GM04503 (cell line): ENCODE data around the gene ALOX15.
"Not testable (repeated sequence)": the region's sequence is repeated elsewhere in the genome, so short reads cannot be mapped to it uniquely, and the experiment has no call there.

Experiments
- DNase-seq: peaks from one replicate; pipeline ENCODE4 v3.0.0-alpha.2; 2012; ENCODE audit warnings: low read depth

Gene ALOX15

DNA sequence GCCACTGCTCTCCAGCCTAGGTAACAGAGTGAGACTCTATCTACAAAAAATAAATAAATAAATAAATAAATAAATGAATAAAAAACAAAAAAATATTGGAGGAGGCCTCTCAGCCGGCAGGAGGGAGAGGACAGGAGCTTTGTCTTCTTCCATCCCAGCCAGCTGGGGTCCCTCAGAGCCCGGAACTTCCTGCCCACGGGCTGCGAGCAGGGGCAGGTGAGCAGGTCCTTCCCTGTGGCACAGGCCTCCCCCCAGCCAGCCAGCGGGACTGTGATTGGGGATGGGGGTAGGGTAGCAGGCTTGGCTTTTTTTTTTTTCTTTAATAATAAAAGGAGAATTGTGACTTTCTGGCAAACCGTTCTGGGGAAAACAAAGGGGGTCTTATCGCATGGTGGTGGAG lies 47.1 kb downstream of the ALOX15 start:
- no peak for DNase-seq

DNA sequence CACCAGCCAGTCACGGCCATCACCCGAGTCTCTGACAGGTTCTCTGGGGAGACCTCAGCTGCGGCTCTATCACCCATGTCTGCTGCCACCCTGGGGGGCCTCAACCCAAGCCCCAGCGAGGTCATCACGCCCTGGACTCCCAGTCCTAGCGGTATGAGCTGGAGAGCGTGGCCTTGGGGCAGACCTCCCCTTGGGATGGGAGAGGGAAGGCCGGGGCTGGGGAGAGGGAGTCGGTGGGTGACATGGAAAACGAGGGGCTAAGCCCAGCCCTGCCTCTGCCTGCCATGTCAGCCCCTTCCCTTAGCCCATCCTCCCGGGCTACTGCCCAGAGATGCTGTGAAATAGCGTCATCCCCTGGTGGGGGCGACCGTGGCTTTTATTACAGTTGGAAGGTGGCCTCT lies 48.5 kb downstream of the ALOX15 start:
- DNase-seq = no peak

DNA sequence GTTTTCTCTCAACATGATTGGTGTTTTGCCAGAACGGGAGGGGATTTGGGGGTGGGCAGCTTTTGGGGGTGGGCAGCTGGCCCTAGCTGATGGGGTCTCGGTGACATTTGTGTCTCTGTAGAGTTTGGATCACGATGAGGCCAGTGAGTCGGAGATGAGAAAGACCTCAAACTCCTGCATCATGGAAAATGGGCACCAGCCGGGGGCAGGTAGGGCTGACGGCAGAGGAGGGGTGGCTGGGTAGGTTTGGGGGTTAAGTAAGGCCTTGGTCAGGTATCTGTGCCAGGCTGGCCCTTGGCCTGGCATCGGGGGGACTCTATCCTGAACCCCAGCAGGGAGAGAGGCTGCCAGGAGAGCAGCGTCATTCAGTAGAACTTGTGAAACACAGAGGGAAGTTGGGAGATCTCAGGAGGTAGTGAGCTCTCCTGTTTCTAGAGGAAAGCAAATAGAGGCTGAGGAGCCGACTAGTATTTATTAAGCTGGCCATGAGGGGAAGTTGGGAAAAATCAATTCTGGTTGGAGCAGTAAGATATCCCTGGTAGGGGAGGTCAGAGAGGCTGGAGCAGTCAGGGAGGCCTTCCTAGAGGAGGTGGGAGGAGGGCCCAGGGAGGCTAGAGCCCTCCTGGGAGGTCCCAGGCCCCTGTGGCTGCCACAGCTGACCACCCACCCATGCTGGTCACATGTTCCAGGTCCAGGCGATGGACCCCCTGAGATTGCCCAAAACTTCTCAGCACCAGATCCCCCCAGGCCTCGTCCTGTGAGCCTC lies 49.1 kb downstream of the ALOX15 start:
- DNase-seq = no peak

- no peak for DNase-seq
Observed at GRCh38 chr17:4591529-4591928, 49.9 kb downstream of the ALOX15 start.

- no peak for DNase-seq
Observed at GRCh38 chr17:4590981-4591453, 50.5 kb downstream of the ALOX15 start.

DNA sequence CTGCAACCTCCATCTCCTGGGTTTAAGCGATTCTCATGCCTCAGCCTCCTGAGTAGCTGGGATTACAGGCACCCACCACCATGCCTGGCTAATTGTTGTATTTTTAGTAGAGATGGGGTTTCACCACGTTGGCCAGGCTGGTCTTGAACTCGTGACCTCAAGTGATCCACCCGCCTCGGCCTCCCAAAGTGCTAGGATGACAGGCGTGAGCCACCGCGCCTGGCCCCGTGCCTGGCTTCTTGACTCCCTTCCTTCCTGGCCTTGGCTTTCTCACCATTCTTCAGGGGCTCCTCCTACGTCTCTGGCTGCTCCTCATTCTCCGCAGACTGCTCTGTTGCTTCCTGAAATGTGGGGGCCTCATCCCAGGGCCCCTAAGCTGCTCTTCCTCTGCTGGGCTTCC lies 51.4 kb downstream of the ALOX15 start:
- DNase-seq = not testable (repeated sequence)

GRCh38 chr17:4588898-4589625 lies 52.4 kb downstream of the ALOX15 start:
- no peak for DNase-seq

GRCh38 chr17:4588391-4588790 lies 53.1 kb downstream of the ALOX15 start:
- DNase-seq = no peak

DNA sequence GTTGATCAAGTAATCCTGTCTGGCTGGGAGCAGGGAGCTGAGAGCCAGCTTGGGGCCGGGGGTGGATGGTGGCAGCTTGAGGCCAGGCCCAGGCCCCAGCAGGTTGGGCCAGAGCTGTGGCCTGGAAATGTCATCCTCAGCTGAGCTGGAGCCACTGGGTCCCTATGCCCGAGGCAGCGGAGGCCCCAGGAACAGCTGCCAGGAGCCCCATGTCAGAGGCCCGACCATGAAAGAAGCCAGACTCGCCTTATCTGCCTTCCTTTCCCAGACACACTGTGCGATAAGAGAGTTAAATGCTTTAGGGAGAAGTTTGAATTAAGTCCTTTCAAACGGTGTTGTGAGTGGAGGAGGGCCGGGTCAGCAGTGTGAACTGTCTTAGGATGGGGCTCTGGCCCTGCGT lies 53.7 kb downstream of the ALOX15 start:
- no peak for DNase-seq

DNA sequence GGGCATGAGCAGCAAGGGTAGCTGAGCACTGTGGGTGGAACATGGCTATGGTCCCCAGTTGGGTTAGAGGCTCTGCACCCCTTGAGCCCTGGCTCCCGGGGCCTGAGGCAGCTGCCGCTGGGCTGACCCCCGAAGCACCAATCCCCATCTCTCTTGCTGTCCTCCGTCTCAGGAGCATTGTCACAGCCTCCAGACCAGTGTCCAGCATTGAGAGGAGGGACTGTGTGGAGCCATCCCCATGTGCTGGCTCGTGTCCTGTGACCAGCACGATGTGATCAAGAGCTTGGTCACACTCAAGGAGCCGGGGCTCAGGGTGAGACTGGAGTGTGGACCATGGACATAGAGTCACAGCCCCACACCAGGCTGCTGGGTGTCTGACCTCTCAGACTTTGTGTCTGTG lies 54.3 kb downstream of the ALOX15 start:
- DNase-seq = no peak

- no peak for DNase-seq
Observed at GRCh38 chr17:4586043-4586442, 55.4 kb downstream of the ALOX15 start.

DNA sequence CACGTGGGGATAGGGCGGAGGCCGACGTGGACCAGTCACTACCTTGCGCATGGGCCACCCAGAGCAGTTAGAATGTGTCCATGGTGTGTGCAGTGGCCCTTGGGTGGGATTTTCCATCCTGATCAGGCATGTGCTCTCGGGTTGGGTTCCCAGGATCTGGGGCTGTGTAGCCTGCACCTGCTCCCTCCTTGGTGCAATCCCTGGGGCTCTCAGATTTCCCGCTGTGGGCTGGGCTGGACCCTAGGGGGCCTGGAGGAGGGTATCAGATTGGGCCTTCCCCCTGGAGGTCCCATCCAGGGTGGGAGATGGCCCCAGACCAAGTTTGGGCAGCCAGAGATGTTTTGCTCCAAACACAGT lies 55.9 kb downstream of the ALOX15 start:
- no peak for DNase-seq

DNA sequence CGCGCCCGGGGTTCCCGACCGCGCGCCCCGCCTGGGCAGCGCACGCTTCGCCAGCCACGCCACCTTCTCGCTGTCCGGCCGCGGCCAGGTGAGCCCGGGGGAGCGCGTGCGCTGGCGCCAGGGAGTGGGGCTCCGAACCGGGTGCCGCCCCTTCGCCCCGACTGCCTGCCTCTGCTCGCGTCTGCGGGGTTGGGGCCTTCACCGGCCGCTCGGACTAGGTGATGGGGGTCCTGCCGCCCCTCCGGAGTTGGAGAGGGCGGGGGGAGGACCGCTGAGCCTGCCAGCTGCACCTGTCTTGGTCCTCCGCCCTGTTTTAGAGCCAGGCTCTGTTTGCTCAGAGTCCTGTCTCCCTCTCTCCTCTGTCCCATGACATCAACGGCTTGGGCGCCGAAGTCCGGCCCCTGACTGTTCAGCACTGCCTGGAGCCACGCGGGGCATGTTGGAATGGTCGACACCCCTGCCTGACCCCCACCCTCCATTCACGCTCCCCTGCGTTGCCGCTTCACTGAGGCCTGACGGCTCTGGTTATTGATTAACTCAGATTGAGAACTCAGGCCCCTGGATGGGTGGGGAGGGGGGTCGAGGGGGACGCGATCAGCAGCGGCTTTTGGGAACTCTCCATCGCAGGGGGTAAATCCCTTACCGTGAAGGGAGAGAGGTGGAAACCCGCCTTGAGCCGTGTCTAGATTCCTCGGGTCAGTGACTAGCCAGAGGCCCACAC lies 56.4 kb downstream of the ALOX15 start:
- DNase-seq = no peak

DNA sequence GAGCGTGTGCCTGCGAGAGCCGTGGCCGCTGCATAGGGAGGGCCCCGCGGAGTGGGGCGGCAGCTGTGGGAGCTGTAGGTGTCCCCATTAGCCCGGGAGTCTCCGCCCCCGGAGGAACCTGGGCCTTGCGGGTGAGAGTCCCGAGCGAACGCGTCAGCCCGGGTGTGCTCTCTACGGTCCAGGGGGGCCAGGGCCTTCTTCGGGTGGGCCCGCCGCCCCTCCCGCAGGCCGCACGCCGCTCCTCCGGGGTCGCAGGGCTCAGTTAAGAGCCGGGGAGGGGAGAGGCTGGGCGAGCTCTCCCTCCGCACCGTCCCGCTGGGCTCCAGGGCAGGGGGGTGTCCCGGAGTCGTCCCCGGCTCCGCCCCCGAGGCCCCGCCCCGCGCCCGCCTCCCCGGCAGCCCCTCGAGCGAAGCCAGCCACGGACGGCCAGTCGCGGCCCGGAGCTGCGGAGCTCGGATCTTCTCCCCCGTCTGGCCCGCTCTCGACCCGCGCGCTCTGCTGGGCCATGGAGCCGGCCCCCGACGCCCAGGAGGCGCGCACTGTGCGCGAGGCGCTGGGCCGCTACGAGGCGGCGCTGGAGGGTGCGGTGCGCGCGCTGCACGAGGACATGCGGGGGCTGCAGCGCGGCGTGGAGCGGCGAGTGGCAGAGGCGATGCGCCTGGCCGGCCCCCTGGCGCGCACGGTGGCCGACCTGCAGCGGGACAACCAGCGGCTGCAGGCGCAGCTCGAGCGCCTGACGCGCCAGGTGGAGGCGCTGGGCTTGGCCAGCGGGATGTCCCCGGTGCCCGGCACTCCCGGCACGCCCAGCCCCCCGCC lies 57.2 kb downstream of the ALOX15 start, which contains the start of gene SMTNL2:
Gene SMTNL2, plus strand, starts transcription at position 429 of the 816 bp plus-strand sequence. Its CDS starts 77 bp downstream, at position 506.
- DNase-seq = no peak

DNA sequence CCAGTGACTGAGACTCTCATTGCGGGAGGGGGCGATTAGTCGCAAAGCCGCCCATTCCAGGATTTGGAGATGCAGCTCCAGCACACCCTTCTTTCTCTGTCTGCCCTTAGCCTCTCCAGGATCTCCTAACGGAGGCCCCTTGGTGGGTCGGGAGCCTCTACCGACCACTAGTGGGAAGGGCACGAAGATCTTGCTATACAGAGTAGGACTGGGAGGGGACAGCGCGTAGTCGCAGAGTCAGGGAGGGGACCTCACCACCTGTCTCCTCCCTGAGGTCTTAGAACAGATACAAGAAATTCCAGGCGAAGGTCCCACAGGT lies 57.7 kb downstream of the ALOX15 start:
- no peak for DNase-seq

DNA sequence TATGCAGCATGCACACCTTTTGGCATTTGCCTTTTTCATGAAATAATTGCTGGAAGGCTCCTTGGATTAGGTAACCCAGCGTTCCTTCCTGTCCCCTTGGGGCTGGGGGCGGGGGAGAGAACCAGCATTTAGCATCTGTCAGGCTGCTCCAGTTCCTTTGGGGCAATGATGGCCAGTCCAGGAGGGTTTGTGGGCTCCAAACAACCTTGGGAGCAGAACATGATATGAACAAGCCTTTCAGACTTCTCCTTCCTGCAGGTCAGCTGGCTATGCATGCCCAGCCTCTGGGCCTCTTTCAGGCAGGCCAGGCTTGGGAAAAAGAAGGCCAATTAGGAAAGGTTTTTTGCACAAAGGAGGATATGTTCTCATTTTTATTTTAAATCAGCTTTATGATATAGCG lies 58.3 kb downstream of the ALOX15 start:
- no peak for DNase-seq

DNA sequence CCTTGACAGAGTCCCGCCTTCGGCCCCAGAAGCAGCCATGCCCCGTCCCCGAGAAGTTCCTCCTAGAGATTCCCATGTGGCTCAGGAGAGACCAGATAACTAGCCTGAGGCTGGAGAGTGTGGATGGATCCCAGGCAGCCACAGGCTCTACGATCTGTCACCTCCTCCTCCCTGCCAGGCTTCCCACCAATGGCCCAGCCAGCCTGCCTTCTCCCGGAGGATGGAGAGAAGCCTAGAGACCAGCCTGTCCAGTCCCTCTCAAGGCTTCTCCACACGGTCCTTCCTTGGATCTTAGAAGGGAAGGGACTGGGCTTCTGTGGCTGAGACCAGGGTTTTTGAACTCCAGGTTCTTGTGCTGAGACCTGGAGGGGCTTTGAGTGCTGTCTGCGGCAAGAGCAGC lies 58.8 kb downstream of the ALOX15 start:
- no peak for DNase-seq

DNA sequence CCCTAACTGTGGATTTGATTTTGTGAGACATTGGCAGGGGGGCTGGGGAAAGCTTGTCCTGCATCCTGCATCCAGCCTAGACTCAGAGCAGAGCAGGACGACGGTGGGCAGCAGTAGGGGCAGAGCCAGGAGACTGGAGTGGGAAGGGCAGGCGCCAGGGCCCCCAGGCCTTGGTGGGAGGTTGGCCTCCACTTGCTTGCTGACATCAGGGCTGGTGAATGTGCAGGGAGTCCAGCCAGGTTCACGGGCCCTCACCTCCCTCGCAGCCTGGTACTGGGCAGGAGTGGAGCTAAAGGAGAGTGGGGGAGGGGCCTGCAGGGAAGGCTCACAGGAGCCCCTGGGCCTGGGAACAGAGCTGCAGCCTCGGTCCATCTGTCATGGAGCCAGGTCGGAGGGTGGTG lies 59.4 kb downstream of the ALOX15 start:
- DNase-seq = no peak
